ENCODE data around the gene WDR27.

The WDR27 gene

DNA sequence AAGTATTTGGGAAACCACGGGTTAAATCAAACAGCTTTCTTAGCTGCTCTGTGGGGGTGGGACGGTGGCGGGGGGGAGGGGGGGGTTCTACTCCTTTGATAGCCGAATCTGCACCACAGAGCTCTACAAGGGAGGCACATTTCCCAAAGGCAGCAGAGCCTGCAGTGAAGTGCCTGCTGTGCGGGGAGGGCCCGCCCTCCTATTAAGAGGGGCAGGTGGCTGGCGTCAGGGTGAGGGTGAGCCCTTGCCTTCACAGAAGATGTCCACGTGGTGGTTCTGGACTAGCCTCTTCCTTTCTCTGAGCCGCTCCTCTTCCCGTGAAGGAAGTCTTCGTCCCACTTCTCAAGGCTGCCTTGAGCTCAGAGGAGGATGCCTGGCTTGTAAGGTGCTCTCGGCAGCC lies 273.3 kb downstream of the WDR27 start:
- no peaks in the 10 kb centered on the region for H3K9me2 ChIP-seq (replicated peaks; ENCODE audit: low read depth, low read length)
- TF ChIP-seq, protein P1, sequence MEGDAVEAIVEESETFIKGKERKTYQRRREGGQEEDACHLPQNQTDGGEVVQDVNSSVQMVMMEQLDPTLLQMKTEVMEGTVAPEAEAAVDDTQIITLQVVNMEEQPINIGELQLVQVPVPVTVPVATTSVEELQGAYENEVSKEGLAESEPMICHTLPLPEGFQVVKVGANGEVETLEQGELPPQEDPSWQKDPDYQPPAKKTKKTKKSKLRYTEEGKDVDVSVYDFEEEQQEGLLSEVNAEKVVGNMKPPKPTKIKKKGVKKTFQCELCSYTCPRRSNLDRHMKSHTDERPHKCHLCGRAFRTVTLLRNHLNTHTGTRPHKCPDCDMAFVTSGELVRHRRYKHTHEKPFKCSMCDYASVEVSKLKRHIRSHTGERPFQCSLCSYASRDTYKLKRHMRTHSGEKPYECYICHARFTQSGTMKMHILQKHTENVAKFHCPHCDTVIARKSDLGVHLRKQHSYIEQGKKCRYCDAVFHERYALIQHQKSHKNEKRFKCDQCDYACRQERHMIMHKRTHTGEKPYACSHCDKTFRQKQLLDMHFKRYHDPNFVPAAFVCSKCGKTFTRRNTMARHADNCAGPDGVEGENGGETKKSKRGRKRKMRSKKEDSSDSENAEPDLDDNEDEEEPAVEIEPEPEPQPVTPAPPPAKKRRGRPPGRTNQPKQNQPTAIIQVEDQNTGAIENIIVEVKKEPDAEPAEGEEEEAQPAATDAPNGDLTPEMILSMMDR (conservative IDR thresholded peaks at IDR 0.05; ENCODE audit: low read length) = no peak
- no peak for TF ChIP-seq EZH2phosphoT487 (IDR thresholded peaks at IDR 0.05; ENCODE audit: borderline replicate concordance)
- no peak overlapping the region for H2AFZ ChIP-seq (ENCODE audit: low read length)
- no peak overlapping the region for H3K4me2 ChIP-seq (ENCODE audit: low read depth, low read length, poor library complexity, severe bottlenecking)
- no peaks in the 10 kb centered on the region for H3K36me3 ChIP-seq (ENCODE audit: insufficient read depth, low read length)
- H3K4me1 ChIP-seq (ENCODE audit: insufficient read depth, low read length, poor library complexity, severe bottlenecking) = no peaks in the 10 kb centered on the region
- no peak overlapping the region for H3K4me3 ChIP-seq (ENCODE audit: low read length, poor library complexity, severe bottlenecking)
- no peak overlapping the region for H3K9ac ChIP-seq (ENCODE audit: low read depth, low read length, poor library complexity, severe bottlenecking)
- peaks cover 23% of the 10 kb centered on the region; the same call in 1 of the 2 replicates for H3K9me3 ChIP-seq (ENCODE audit: insufficient read depth, low read depth, low read length)
- H3K27me3 ChIP-seq (ENCODE audit: insufficient read depth, low read length, poor library complexity, severe bottlenecking) = no peaks in the 10 kb centered on the region
- no peaks in the 10 kb centered on the region for H4K20me1 ChIP-seq (ENCODE audit: insufficient read depth, low read length, poor library complexity, severe bottlenecking)
- H3K79me2 ChIP-seq (ENCODE audit: insufficient read depth, low read length) = no peaks in the 10 kb centered on the region
- no peaks in the 10 kb centered on the region for H3F3A ChIP-seq (ENCODE audit: low read depth)

DNA sequence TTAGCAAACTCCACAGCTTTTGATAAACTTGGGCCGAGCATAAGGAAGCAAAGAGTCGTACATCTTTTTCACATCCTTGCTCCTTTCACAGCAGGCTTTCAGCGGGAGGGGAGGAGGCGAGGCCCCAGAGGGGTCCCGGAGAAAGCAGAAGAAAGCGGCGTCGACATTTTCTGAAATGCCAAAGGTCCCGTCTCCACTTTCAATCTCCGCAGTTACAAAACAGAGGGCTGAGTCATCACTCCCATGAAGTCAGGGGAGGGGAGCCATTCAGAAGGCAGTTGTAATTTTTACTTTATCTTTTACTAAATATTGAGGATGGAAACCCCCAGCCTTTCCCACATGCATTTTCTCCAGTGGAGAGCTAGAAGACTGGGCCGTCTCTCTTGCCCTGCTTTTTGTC lies 274.0 kb downstream of the WDR27 start:
- Histone ChIP-seq H3K4me3 (ENCODE audit: low read length, poor library complexity, severe bottlenecking) (no peak overlapping the region), H3K9ac (ENCODE audit: low read depth, low read length, poor library complexity, severe bottlenecking) (no peak overlapping the region)

DNA sequence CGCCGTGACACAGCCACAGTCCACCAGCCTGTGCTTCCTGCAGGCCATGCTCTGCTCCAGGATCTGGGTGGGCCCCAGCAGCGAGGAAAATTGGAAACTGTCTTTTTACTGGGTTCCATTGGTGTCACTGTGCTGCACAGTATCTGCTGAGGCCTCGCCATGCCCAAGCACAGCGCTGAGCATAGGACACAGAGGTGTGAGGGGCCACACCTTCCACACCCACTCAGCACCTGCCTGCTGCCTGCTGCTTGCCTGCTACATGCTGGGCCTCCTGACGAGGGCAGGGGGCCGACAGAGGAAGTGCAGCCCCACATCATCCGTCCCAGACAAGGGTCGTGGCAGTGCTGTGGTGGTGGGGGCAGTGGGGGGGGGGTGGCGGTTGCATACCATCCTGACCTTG lies 275.2 kb downstream of the WDR27 start:
- H3K27me3 ChIP-seq (ENCODE audit: insufficient read depth, low read length, poor library complexity, severe bottlenecking) = no peaks in the 10 kb centered on the region
- H3K4me1 ChIP-seq (ENCODE audit: insufficient read depth, low read length, poor library complexity, severe bottlenecking) = no peaks in the 10 kb centered on the region
- no peak overlapping the region for H3K9ac ChIP-seq (ENCODE audit: low read depth, low read length, poor library complexity, severe bottlenecking)
- no peak overlapping the region for H3K4me2 ChIP-seq (ENCODE audit: low read depth, low read length, poor library complexity, severe bottlenecking)
- H3K9me2 ChIP-seq (replicated peaks; ENCODE audit: low read depth, low read length) = no peaks in the 10 kb centered on the region
- no peaks in the 10 kb centered on the region for H3K79me2 ChIP-seq (ENCODE audit: insufficient read depth, low read length)
- no peaks in the 10 kb centered on the region for H3K36me3 ChIP-seq (ENCODE audit: insufficient read depth, low read length)
- TF ChIP-seq, protein P1 (conservative IDR thresholded peaks at IDR 0.05; ENCODE audit: low read length) = no peak
- TF ChIP-seq EZH2phosphoT487 (IDR thresholded peaks at IDR 0.05; ENCODE audit: borderline replicate concordance) = no peak
- no peak overlapping the region for H2AFZ ChIP-seq (ENCODE audit: low read length)
- no peaks in the 10 kb centered on the region for H4K20me1 ChIP-seq (ENCODE audit: insufficient read depth, low read length, poor library complexity, severe bottlenecking)
- no peaks in the 10 kb centered on the region for H3F3A ChIP-seq (ENCODE audit: low read depth)
- H3K9me3 ChIP-seq (ENCODE audit: insufficient read depth, low read depth, low read length) = peaks cover 30% of the 10 kb centered on the region; the same call in 1 of the 2 replicates
- no peak overlapping the region for H3K4me3 ChIP-seq (ENCODE audit: low read length, poor library complexity, severe bottlenecking)

More for the DNA sequence above, 274.0 kb downstream of the WDR27 start:
- H3K79me2 ChIP-seq (ENCODE audit: insufficient read depth, low read length) = no peaks in the 10 kb centered on the region
- peaks cover 25% of the 10 kb centered on the region; the same call in 1 of the 2 replicates for H3K9me3 ChIP-seq (ENCODE audit: insufficient read depth, low read depth, low read length)
- no peaks in the 10 kb centered on the region for H3K36me3 ChIP-seq (ENCODE audit: insufficient read depth, low read length)
- H3F3A ChIP-seq (ENCODE audit: low read depth) = no peaks in the 10 kb centered on the region
- no peak overlapping the region for H3K4me2 ChIP-seq (ENCODE audit: low read depth, low read length, poor library complexity, severe bottlenecking)
- no peaks in the 10 kb centered on the region for H3K9me2 ChIP-seq (replicated peaks; ENCODE audit: low read depth, low read length)
- H2AFZ ChIP-seq (ENCODE audit: low read length) = no peak overlapping the region
- no peak for TF ChIP-seq EZH2phosphoT487 (IDR thresholded peaks at IDR 0.05; ENCODE audit: borderline replicate concordance)
- TF ChIP-seq, protein P1 (conservative IDR thresholded peaks at IDR 0.05; ENCODE audit: low read length) = no peak
- H4K20me1 ChIP-seq (ENCODE audit: insufficient read depth, low read length, poor library complexity, severe bottlenecking) = no peaks in the 10 kb centered on the region
- no peaks in the 10 kb centered on the region for H3K4me1 ChIP-seq (ENCODE audit: insufficient read depth, low read length, poor library complexity, severe bottlenecking)
- H3K27me3 ChIP-seq (ENCODE audit: insufficient read depth, low read length, poor library complexity, severe bottlenecking) = no peaks in the 10 kb centered on the region

All from Loucy (cell line).